Body of pancreas (tissue), 4 donors: Measurements from ENCODE around the gene SLC16A1. TPM values are rescaled to one million over a fixed set of nuclear protein-coding genes. Genes with fewer than 3 reads are reported as not detected.

Experiments
- ATAC-seq: fragments of 150-250 bp; one replicate; pipeline ENCODE4 v1.9.1; 2016
- DNase-seq, 4 donors: peaks; one replicate each; pipeline ENCODE4 v3.0.0-alpha.2; 2019
- H3K27ac ChIP-seq, 4 donors: fragments of 200-600 bp; sonication (generic); 1 replicate in 3 of 4; 2 replicates in 1 of 4; pipeline versions ENCODE4 v1.5.1 to v1.6.1; 2016 to 2019; ENCODE audit warnings: mild to moderate bottlenecking in 1 of 4, mixed read lengths in 1 of 4, moderate library complexity in 1 of 4
- H3K27me3 ChIP-seq, 2 donors: fragments of 200-600 bp; sonication (generic); one replicate each; pipeline ENCODE4 v1.6.0; 2016; ENCODE audit warnings: mild to moderate bottlenecking in 1 of 2
- H3K36me3 ChIP-seq, 2 donors: fragments of 200-600 bp; sonication (generic); replicated peaks in 1 of 2; 2 replicates each; pipeline ENCODE4 v1.5.1; 2016; ENCODE audit warnings: low read depth in 2 of 2; ENCODE audit not compliant: insufficient read depth in 1 of 2
- H3K4me1 ChIP-seq: fragments of 200-600 bp; sonication (generic); one replicate; pipeline ENCODE4 v1.6.0; 2016
- H3K4me3 ChIP-seq, 2 donors: fragments of 200-600 bp; sonication (generic); 1 replicate in 1 of 2; 2 replicates in 1 of 2; pipeline ENCODE4 v1.5.1; 2016 to 2019
- H3K9me3 ChIP-seq, 3 donors: fragments of 200-600 bp; sonication (generic); 1 replicate in 2 of 3; 2 replicates in 1 of 3; pipeline ENCODE4 v1.5.1; 2016
- CTCF ChIP-seq, 7 experiments: fragments of 450-650 bp in 4 of 7; fragments of 200-600 bp in 3 of 7; sonication (generic) in 3 of 7; IDR thresholded peaks; one replicate each; pipeline ENCODE4 v1.5.1; 2016 to 2019; ENCODE audit warnings: antibody characterized with exemption in 7 of 7
- POLR2A ChIP-seq, 3 donors: fragments of 450-650 bp; IDR thresholded peaks; one replicate each; pipeline ENCODE4 v1.6.1; 2016; ENCODE audit warnings: antibody characterized with exemption in 3 of 3, mild to moderate bottlenecking in 2 of 3
- WGBS, 2 donors: methylation state at CpG; one replicate each; pipeline ENCODE4 v1.1.5; 2017; 5-methylcytosine and 5-hydroxymethylcytosine counted together
- intact Hi-C: fragments of 100-400 bp; cut with DNase I; formaldehyde crosslinking; loops from one replicate; pipeline ENCODE4 v1.15.1; 2023
- total RNA-seq, 2 donors: library from RNA; depleted of rRNA; stranded (reverse); fragments of >200 nt; gene quantifications; one replicate each; pipeline ENCODE4 v1.1.0, GENCODE V29; 2016

The SLC16A1 gene
- total RNA-seq, 2 donors from 2014 or later: 2.9 to 3.3 TPM

- ATAC-seq: peak; percentile 62
- WGBS, 2 donors: 46 to 47% methylated on average over 8 of the region's 8 CpGs
- peaks cover 15% of the 10 kb centered on the region for H3K4me1 ChIP-seq
- no peaks in the 10 kb centered on the region for H3K9me3 ChIP-seq
- no peaks in the 10 kb centered on the region for H3K36me3 ChIP-seq
- no peak overlapping the region for H3K4me3 ChIP-seq
- no peak for TF ChIP-seq CTCF (IDR thresholded peaks at IDR 0.05)
- TF ChIP-seq POLR2A (IDR thresholded peaks at IDR 0.05): no peak
- intact Hi-C loops: no loop called here
- peak; percentile 25 to 54 (median 41) for DNase-seq
- peak overlapping the region in 1 of 4 donors; percentile 9 for H3K27ac ChIP-seq
- no peaks in the 10 kb centered on the region for H3K27me3 ChIP-seq
Measured at GRCh38 chr1:112905395-112906149, 50.4 kb downstream of the SLC16A1 start.

- H3K4me3 ChIP-seq: no peak overlapping the region
- ATAC-seq: no peak
- WGBS, 2 donors: 55 to 63% methylated on average over 4 of the region's 4 CpGs
- H3K27ac ChIP-seq: peak overlapping the region in 1 of 4 donors; percentile 5
- DNase-seq: peak in 1 of 4 donors; percentile 10
- intact Hi-C loops: no loop called here
- H3K9me3 ChIP-seq: no peaks in the 10 kb centered on the region
- H3K4me1 ChIP-seq: peaks cover 15% of the 10 kb centered on the region
- no peaks in the 10 kb centered on the region for H3K27me3 ChIP-seq
- no peaks in the 10 kb centered on the region for H3K36me3 ChIP-seq
- no peak for TF ChIP-seq POLR2A (IDR thresholded peaks at IDR 0.05)
- TF ChIP-seq CTCF (IDR thresholded peaks at IDR 0.05): no peak
Measured at GRCh38 chr1:112904831-112905261, 51.1 kb downstream of the SLC16A1 start.

GRCh38 chr1:112904071-112904830 lies 51.7 kb downstream of the SLC16A1 start:
- WGBS, 2 donors: 78 to 87% methylated on average over 5 of the region's 5 CpGs
- DNase-seq (peak in 1 of 4 donors; percentile 16), ATAC-seq (no peak)
- Histone ChIP-seq H3K9me3 (no peaks in the 10 kb centered on the region), H3K27me3 (no peaks in the 10 kb centered on the region), H3K4me3 (no peak overlapping the region), H3K27ac (no peak overlapping the region), H3K4me1 (peaks cover 15% of the 10 kb centered on the region), H3K36me3 (no peaks in the 10 kb centered on the region)
- intact Hi-C loops: no loop called here
- TF ChIP-seq CTCF (IDR thresholded peaks at IDR 0.05): no peak
- TF ChIP-seq POLR2A (IDR thresholded peaks at IDR 0.05): no peak

- no peak for DNase-seq
- Histone ChIP-seq H3K4me3 (no peak overlapping the region), H3K4me1 (peaks cover 15% of the 10 kb centered on the region), H3K9me3 (no peaks in the 10 kb centered on the region), H3K27me3 (no peaks in the 10 kb centered on the region), H3K36me3 (no peaks in the 10 kb centered on the region), H3K27ac (no peak overlapping the region)
- no peak for ATAC-seq
- no peak for TF ChIP-seq POLR2A (IDR thresholded peaks at IDR 0.05)
- no peak for TF ChIP-seq CTCF (IDR thresholded peaks at IDR 0.05)
- intact Hi-C loops: no loop called here
Measured at GRCh38 chr1:112902221-112902620, 53.8 kb downstream of the SLC16A1 start.
